Hepatocyte (in vitro differentiated cells): ENCODE results near the gene TBC1D25.

ENCODE experiments used
- CTCF ChIP-seq: fragments of 200-600 bp; sonication (generic); IDR thresholded peaks from 2 replicates; pipeline ENCODE4 v1.5.1; 2016; ENCODE audit warnings: antibody characterized with exemption, mild to moderate bottlenecking; ENCODE audit not compliant: poor library complexity
- EZH2 ChIP-seq: fragments of 200-600 bp; sonication (generic); IDR thresholded peaks from 2 replicates; pipeline ENCODE4 v1.6.1; 2016; ENCODE audit warnings: antibody characterized with exemption, mild to moderate bottlenecking, borderline replicate concordance

- TF ChIP-seq CTCF (no peak), EZH2 (no peak)
Measured at GRCh38 chrX:48578661-48579128, 39.2 kb downstream of the TBC1D25 start.
